Fibroblast of mammary gland (primary cell): ENCODE data around the gene MGME1.

Experiments used
- DNase-seq: peaks from one replicate; pipeline ENCODE4 v3.0.0-alpha.2; 2010; ENCODE audit warnings: low read depth
- H3K4me3 ChIP-seq: 2 replicates; pipeline ENCODE4 v1.5.1; 2011; ENCODE audit warnings: low read depth, mild to moderate bottlenecking, low read length, moderate library complexity; ENCODE audit not compliant: control insufficient read depth
- TF ChIP-seq, protein P1 (sequence below): conservative IDR thresholded peaks from 2 replicates; pipeline ENCODE4 v1.5.1; 2011; ENCODE audit warnings: low read depth, low read length, inconsistent platforms; ENCODE audit not compliant: control insufficient read depth, insufficient read depth

Gene MGME1

DNA sequence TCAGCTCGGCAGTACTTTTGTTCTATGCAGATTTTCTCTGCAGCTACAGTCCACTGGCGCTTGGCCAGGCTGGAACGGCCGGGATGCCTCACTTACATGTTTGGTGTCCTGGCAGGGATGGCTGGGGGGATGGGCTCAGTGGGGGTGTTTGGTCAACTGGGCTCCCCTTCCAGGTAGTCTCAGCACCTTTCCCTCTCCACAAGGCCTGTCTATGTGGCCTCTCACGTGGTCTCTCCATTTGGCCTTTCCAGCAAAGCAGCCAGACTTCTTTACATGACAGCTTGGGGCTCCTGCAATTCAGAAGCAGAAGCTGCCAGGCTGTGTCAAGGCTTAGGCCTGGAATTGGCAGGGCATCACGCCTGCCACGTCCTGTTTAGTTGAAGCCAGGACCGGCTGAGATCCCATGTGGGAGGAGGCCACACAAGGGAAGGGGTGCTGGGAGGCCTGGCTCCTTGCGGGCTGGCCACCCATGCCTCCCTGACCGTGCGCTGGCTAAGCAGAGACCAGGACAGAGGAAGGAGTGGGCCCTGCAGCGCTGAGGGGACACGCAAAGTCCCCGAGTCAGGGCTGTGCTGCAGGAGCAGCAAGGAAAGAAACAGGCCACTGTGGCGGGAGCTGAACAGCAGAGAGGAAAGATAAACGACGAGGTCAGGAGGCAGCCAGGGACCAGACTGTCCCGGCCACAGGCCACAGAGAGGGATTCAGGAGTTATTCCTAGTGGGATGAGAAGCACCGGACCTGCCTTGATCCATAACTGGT is 38.9 kb downstream of the MGME1 start:
- DNase-seq = no peak
- TF ChIP-seq, protein P1, sequence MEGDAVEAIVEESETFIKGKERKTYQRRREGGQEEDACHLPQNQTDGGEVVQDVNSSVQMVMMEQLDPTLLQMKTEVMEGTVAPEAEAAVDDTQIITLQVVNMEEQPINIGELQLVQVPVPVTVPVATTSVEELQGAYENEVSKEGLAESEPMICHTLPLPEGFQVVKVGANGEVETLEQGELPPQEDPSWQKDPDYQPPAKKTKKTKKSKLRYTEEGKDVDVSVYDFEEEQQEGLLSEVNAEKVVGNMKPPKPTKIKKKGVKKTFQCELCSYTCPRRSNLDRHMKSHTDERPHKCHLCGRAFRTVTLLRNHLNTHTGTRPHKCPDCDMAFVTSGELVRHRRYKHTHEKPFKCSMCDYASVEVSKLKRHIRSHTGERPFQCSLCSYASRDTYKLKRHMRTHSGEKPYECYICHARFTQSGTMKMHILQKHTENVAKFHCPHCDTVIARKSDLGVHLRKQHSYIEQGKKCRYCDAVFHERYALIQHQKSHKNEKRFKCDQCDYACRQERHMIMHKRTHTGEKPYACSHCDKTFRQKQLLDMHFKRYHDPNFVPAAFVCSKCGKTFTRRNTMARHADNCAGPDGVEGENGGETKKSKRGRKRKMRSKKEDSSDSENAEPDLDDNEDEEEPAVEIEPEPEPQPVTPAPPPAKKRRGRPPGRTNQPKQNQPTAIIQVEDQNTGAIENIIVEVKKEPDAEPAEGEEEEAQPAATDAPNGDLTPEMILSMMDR = no peak
- no peak overlapping the region for H3K4me3 ChIP-seq

DNA sequence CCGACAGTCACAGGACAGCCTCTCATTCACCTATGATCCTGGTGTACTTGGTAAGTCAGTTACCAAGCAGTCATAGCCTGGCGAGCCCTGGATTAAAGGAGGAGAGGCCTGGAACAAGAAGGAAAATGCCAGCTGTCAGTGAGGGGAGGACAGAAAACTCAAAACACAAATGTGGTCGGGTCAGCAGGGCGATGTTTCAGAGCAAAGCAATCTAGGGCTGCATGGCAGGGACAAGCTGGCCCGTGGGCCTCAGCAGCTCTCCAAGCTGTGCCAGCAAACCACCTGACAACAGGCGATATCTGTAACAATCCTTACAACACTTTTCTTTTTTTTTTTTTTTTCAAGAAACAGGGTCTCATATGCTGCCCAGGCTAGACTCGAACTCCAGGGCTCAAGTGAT is 40.3 kb downstream of the MGME1 start:
- DNase-seq = no peak
- TF ChIP-seq, protein P1 = no peak
- no peak overlapping the region for H3K4me3 ChIP-seq

DNA sequence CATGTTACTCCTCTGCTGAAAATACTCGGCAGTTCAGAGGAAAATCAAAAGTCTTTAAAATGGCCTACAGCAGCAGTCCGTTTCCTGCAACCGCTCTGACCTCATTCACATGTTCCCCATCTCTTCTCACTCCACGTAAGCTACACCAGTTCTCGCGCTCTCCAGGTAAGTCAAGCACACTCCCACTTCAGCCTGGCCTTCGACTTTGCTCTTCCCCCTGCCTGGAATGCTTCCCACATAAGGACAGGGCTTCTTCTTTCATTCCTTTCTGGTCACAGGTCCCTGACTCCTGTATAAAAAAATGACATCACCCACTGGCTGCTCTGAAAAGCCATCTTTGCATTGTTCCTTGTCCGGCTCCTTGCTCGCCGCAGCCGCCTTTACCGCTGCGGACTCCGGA is 42.7 kb downstream of the MGME1 start:
- no peak for DNase-seq
- H3K4me3 ChIP-seq = no peak overlapping the region
- TF ChIP-seq, protein P1 = no peak

DNA sequence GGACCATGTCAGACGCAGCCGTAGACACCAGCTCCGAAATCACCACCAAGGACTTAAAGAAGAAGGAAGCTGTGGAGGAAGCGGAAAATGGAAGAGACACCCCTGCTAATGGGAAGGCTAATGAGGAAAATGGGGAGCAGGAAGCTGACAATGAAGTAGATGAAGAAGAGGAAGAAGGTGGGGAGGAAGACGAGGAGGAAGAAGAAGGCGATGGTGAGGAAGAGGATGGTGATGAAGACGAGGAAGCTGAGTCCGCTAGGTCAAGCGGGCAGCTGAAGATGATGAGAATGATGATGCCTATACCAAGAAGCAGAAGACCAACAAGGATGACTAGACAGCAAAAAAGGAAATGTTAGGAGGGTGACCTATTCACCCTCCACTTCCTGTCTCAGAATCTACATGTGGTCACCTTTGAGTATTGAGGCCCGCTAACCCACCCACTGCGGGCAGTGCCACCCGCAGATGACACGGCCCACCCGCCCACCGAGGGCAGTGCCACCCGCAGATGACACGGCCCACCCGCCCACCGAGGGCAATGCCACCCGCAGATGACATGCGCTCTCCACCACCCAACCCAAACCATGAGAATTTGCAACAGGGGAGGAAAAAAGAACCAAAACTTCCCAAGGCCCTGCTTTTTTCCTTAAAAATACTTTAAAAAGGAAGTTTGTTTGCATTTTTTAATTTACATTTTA is 43.3 kb downstream of the MGME1 start:
- no peak overlapping the region for H3K4me3 ChIP-seq
- TF ChIP-seq, protein P1 = no peak
- no peak for DNase-seq

DNA sequence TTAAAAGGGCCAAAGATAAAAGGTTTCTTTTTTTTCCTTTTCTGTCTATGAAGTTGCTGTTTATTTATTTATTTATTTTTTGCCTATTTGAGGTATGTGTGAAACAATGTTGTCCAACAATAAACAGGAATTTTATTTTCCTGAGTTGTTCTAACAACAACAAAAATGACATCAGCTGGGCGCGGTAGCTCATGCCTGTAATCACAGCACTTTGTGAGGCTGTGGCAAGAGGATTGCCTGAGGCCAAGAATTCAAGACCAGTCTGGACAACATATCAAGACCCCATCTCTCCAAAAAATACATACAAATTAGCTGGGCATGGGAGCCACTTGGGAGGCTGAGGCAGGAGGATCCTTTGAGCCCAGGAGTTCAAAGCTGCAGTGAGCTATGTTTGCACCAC is 44.1 kb downstream of the MGME1 start:
- TF ChIP-seq, protein P1 = no peak
- H3K4me3 ChIP-seq = no peak overlapping the region
- no peak for DNase-seq

DNA sequence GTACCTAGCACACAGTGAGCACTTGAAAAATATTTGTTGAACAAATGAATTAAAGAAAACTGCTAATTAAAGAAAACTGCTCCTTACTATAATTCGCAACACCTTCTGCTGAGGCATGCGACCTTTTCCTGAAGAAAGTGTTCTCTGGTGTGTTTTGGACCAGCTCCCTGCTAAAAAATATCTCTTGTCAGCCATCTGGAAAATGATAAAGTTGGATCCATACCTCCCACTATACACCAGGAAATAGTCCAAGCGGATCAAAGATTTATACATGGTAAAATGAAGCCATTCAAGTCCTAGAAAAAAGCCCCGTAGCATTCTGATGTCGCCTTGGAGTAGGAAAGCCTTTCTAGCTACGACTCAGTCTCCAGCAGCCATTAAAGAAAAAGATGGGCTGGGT is 45.6 kb downstream of the MGME1 start:
- TF ChIP-seq, protein P1 = no peak
- no peak overlapping the region for H3K4me3 ChIP-seq
- no peak for DNase-seq

DNA sequence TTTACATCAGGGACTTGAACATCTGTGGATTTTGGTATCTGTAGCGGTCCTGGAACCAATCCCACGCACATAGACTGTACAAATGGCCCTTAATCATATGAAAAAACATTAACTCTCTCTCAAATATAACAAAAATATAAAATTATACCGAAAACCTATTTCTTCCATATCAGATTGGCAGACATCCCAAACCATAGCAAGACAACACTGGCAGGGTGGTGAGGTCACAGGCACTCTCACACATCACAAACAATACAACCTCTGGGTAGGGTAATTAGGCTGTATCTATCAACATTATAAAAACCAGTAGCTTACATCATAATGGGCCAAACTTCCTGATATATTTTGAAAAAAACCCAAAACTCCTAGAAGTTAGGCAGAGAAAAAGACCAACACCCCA is 48.0 kb downstream of the MGME1 start:
- TF ChIP-seq, protein P1 = no peak
- no peak for DNase-seq
- no peak overlapping the region for H3K4me3 ChIP-seq
